ENCODE data around the gene NSD2.
"Not testable (repeated sequence)": the region's sequence is repeated elsewhere in the genome, so short reads cannot be mapped to it uniquely, and the experiment has no call there.

NSD2 gene

DNA sequence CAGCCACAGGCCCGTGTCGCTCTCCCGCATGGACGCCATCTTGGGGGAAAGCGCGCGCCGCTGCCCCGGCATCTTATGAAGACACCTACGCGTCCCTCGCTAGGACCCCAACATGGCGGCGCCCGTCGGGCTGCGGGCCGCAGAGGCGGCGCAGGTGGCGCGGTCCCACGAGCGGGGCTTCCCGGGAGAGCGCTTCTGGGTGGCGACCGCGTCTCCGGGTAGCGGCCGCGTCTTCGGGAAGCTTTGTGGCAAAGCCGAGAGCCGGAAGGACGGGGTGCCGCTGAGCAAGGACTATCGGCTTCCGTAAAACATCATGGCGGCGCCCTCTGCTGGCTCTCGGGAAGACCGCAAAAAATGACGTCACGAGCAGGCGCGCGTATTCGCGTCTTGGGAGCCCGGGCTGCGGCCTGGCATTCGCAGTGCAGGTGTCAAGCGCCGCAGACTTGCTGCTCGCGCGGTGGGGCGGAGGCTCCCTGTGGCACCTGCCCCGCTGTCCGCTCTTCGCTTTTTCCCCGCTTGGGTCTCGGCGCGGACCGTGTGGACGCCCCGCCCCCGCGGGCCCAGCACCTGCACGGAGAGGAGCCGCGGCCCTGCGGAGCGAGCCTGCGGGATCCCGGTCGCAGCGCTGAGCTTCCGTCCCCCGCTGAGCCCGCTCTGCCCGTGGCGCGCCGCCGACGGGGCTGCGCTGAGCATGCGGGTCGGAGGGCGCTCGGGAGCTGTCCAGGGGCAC, 137.9 kb downstream of the NSD2 start, which contains the start of gene NELFA:
TSS of gene NELFA (minus strand) at position 54 of the 730 bp plus-strand sequence. CDS start at position 39, 15 bp downstream.
- peak; percentile 83 for DNase-seq

DNA sequence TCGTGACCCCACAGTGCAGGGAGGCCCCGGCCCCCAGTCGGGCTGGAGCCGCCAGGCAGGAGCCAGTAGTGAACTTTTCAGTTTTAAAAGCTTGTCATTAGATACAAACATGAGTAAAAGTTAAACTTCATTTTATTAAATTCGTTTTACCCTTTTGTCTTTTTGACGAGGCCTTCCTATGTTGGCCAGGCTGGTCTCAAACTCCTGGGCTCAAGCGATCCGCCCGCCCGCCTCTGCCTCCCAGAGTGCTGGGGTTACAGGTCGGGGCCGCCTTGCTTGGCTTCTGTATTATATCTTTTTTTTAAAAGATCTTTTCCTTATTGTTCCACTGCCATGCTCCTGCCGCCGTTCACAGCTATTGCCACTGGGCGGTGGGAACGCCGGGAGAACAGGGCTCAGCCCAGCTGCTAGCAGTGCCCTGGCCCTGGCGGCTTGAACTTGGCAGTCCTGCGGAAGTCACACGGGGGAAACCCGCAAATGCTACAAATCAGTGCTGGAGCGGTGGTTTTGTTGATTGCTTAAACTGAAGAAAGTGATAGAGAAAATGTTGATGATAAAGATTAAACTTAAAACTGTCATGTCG, 138.5 kb downstream of the NSD2 start:
- DNase-seq = peak; percentile 33

DNA sequence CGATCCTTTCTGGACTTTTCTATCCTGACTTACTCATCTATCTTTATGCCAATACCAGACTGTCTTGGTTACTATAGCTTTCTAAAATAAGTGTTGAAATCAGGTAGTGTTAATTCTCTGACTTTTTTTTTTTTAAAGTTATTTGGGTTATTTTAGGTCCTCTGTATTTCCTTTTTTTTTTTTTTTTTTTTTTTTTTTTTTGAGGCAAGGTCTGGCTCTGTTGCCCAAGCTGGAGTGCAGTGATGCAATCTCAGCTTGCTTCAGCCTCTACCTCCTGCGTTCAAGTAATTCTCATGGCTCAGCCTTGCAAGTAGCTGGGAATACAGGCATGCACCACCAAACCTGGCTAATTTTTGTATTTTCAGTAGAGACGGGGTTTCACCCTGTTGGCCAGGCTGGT, 140.4 kb downstream of the NSD2 start:
- DNase-seq = no peak

DNA sequence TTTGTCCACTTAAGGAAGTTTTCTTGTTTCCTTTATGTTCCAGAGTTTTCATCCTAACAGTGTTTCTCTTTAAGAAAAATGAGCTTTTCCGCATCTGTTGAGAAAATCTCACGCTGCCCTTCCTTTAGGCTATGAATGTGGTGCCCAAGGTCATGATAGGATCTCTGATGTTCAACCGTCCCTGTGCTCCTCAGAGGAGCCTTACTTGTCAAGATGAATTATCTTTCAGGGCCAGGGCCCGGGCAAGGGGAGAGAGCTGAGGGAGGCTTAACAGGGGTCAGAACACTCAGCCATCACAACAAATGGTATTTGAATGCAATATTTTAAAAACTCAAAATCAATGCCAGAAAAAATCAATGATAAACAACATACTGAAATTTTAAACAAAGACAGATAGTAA, 143.8 kb downstream of the NSD2 start:
- DNase-seq = no peak

DNA sequence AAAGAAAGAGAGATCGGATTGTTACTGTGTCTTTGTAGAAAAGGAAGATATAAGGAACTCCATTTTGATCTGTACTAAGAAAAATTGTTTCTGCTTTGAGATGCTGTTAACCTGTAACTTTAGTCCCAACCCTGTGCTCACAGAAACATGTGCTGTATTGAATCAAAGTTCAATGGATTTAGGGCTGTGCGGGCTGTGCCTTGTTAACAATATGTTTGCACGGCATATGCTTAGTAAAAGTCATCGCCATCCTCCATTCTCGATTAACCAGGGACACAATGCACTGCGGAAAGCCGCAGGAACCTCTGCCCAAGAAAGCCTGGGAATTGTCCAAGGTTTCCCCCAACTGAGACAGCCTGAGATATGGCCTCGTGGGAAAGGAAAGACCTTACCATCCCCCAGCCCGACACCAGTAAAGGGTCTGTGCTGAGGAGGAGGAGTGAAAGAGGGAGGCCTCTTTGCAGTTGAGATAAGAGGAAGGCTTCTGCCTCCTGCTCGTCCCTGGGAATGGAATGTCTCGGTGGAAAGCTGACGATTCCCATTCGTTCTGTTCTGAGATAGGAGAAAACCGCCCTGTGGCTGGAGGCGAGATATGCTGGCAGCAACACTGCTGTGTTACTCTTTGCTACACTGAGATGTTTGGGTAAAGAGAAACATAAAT, 150.3 kb downstream of the NSD2 start:
- DNase-seq = not testable (repeated sequence)

DNA sequence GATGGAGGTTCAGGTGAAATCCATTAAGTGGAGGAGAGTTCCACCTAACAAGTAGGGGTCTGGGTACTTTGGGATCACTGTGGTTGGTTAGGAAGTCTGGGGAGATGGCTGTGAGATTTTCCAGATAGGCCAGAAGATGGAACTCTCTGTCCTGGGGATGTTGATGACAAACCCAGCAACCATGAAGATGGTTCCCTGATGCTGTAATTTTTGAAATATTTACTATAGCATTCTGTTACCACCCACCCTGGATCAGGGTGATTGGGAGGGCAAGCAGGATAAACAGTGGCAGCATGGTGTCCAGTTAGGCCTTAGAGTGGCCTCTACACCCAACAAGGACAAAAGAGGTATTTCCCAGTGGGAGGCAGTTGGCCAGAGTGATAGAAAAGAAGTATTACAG, 153.5 kb downstream of the NSD2 start:
- no peak for DNase-seq

DNA sequence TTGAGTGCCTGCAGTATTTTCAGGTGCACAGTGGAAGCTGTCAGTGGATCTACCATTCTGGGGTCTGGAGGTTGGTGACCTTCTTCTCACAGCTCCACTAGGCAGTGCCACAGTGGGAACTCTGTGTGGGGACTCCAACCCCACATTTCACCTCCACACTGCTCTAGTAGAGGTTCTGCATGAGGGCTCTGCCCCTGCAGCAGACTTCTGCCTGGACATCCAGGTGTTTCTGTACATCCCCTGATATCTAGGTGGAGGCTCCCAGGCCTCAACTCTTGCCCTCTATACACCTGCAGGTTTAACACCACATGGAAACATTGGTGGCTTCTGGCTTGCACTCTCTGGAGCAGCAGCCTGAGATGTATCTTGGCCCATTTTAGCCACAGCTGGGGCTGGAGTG, 154.6 kb downstream of the NSD2 start:
- DNase-seq = no peak

DNA sequence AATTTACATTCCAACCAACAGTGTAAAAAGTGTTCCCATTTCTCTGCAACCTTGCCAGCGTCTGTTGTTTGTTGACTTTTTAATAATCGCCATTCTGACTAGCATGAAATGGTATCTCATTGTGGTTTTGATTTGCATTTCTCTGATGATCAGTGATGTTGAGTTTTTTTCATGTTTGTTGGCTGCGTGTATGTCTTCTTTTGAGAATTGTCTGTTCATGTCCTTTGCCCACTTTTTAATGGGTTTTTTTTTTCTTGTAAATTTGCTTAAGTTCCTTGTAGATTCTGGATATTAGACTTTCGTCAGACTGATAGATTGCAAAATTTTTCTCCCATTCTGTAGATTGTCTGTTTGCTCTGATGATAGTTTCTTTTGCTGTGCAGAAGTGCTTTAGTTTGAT, 155.9 kb downstream of the NSD2 start:
- DNase-seq = not testable (repeated sequence)

DNA sequence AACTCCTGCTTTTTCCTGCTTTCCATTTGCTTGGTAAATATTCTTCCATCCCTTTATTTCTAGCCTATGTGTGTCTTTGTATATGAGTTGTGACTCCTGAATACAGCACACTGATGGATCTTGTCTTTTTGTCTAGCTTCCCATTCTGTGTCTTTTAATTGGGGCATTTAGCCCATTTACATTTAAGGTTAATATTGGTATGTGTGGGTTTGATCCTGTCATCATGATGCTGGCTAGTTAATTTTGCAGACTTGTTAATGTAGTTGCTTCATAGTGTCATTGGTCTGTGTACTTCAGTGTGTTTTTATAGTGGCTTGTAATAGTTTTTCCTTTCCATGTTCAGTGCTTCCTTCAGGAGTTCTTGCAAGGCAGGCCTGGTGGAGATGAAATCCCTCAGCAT, 160.0 kb downstream of the NSD2 start:
- not testable (repeated sequence) for DNase-seq
